Measurements from ENCODE around the gene MAU2. TPM values are rescaled to one million over a fixed set of nuclear protein-coding genes. Genes with fewer than 3 reads are reported as not detected.

The MAU2 gene
- total RNA-seq, 1 donor from 2014 or later = 98.5 TPM

DNA sequence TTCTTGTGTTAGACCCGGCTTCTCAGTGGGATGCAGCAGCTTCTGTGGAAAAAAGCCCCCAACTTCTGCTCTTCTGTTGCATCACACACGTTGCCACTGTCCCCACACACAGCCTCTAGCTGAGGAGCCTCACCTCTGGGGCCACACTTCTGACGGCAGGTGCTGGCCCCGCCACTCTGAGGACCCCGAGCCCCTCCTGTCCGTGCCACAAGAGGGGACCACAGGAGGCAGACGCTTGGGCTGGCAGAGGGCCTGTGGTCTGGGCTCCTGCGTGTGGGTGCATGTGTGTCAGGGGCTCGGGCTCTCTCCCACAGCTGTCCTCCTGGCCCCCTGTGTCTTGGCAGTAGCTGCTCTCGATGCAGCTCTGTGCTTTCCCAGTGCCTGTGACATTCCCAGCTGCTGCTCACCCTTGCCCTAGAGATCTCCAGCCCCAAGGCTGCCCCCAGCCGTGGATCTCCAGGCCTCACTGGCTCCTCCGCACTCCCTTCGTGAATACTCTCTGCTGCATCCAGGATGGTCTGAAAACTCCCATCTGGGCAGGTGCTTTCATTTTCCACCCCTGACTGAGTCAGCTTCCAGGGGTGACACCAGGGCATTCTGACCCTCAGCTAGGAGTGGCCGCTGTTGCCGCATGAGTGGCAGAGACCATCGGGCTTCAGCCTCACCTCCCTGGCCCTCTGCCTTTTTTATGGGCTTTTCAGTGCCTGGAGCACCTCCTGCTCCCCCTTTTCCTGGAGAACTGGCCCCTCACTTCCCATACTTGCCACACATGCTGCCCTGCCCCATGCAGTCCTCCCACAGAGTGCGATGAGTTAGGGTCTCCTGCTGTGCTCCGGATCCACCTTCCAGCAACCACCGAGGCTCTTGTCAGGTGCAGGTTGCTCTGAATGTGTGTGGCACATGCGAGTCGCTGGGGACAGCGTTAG lies 13.7 kb downstream of the MAU2 start:
- Mint-ChIP-seq H3K27ac (peak overlapping the region; percentile 52), H3K4me3 (ENCODE audit: low read depth) (no peak overlapping the region), H3K4me1 (ENCODE audit: low read depth) (no peaks in the 10 kb centered on the region), H3K36me3 (ENCODE audit: insufficient read depth) (peaks cover 10% of the 10 kb centered on the region), H3K27me3 (no peaks in the 10 kb centered on the region), H3K9me3 (ENCODE audit: low read depth) (no peaks in the 10 kb centered on the region)
- TF ChIP-seq, protein P1, sequence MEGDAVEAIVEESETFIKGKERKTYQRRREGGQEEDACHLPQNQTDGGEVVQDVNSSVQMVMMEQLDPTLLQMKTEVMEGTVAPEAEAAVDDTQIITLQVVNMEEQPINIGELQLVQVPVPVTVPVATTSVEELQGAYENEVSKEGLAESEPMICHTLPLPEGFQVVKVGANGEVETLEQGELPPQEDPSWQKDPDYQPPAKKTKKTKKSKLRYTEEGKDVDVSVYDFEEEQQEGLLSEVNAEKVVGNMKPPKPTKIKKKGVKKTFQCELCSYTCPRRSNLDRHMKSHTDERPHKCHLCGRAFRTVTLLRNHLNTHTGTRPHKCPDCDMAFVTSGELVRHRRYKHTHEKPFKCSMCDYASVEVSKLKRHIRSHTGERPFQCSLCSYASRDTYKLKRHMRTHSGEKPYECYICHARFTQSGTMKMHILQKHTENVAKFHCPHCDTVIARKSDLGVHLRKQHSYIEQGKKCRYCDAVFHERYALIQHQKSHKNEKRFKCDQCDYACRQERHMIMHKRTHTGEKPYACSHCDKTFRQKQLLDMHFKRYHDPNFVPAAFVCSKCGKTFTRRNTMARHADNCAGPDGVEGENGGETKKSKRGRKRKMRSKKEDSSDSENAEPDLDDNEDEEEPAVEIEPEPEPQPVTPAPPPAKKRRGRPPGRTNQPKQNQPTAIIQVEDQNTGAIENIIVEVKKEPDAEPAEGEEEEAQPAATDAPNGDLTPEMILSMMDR (IDR thresholded peaks at IDR 0.05; ENCODE audit: unreplicated experiment) = no peak
- DNase-seq (ENCODE audit: low spot score, unreplicated experiment) = no peak

DNA sequence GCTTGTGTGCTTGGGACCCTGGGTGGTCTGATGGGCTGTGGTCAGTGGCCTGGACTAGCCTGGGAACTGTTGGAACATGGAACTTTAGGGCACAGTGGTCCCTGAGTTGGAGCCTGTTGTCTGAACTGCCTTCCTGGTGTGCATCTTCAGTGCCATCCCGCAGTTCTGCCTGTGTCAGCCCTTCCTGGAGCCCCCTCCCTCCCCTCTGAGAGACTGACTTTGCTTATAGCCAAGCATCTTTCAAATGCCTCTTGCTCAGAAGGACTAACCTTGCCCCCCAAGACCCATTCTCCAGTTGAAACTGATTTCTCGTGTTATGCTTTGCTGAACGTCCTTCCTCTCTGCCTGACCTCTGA lies 14.3 kb downstream of the MAU2 start:
- H3K4me1 Mint-ChIP-seq (ENCODE audit: low read depth) = no peaks in the 10 kb centered on the region
- peak overlapping the region; percentile 24 for H3K27ac Mint-ChIP-seq
- H3K9me3 Mint-ChIP-seq (ENCODE audit: low read depth) = no peaks in the 10 kb centered on the region
- H3K36me3 Mint-ChIP-seq (ENCODE audit: insufficient read depth) = peaks cover 9% of the 10 kb centered on the region
- H3K27me3 Mint-ChIP-seq = no peaks in the 10 kb centered on the region
- no peak overlapping the region for H3K4me3 Mint-ChIP-seq (ENCODE audit: low read depth)
- TF ChIP-seq, protein P1 (IDR thresholded peaks at IDR 0.05; ENCODE audit: unreplicated experiment) = no peak
- no peak for DNase-seq (ENCODE audit: low spot score, unreplicated experiment)

DNA sequence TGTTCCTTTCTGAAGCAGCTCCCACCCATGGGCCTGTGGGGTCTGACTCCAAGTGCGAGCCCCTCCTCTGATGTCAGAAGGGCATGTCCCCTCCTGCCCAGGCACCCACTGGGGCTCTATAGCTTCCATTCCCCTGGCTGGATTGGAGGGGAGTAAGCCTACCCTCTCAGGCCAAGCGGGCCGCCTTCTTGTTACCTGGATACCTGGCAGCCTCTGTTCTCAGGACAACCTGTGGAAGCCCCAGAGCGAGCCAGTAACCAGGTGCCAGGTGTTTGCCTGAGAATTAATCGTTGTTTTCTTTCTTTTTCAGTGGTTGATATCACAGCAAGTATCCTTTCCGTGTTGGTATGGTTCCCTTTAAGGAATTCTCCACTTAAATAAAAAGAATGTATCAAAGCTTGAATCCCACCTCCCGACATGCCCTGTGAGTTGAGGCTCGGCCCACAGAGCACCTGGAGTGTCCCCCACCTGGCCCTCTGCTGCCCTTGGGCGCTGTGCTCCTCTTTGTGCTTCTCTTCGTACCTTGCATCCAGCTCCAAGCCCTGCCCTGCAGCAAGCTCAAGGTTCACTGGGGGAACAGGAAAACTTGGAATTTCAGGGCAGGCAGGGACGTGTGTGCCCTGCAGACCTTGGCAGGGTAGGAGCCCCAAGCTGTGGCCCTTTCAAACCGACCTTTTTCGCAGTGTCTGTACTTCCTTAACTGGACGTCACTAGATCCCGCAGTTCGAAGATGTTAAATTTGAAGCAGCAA lies 15.0 kb downstream of the MAU2 start:
- Mint-ChIP-seq H3K4me3 (ENCODE audit: low read depth) (no peak overlapping the region), H3K27ac (peak overlapping the region; percentile 73), H3K36me3 (ENCODE audit: insufficient read depth) (peaks cover 9% of the 10 kb centered on the region), H3K27me3 (no peaks in the 10 kb centered on the region), H3K9me3 (ENCODE audit: low read depth) (no peaks in the 10 kb centered on the region), H3K4me1 (ENCODE audit: low read depth) (no peaks in the 10 kb centered on the region)
- no peak for DNase-seq (ENCODE audit: low spot score, unreplicated experiment)
- TF ChIP-seq, protein P1 (IDR thresholded peaks at IDR 0.05; ENCODE audit: unreplicated experiment) = no peak

DNA sequence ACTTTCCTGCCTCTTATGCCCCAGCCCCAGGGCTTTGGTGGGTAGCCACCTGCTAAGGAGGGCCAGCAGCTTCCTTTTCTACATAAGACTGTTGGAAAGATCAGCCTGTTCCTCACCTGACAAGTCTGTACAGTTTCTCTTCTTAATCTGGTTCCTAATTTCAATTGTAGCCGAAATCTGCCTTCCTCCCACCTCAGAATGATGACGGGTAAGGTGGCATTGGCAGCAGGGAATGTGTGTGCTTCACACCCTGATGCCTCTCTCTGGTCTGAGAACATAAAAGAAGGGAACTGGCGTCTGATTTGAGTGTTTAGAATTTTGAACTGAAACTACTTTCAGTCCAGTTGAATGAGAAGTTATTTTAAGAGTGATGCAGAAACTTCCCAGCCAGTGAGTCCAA lies 16.0 kb downstream of the MAU2 start:
- H3K9me3 Mint-ChIP-seq (ENCODE audit: low read depth) = no peaks in the 10 kb centered on the region
- TF ChIP-seq, protein P1 (IDR thresholded peaks at IDR 0.05; ENCODE audit: unreplicated experiment) = no peak
- H3K27ac Mint-ChIP-seq = no peak overlapping the region
- DNase-seq (ENCODE audit: low spot score, unreplicated experiment) = no peak
- H3K36me3 Mint-ChIP-seq (ENCODE audit: insufficient read depth) = peaks cover 7% of the 10 kb centered on the region
- no peaks in the 10 kb centered on the region for H3K4me1 Mint-ChIP-seq (ENCODE audit: low read depth)
- no peak overlapping the region for H3K4me3 Mint-ChIP-seq (ENCODE audit: low read depth)
- no peaks in the 10 kb centered on the region for H3K27me3 Mint-ChIP-seq

DNA sequence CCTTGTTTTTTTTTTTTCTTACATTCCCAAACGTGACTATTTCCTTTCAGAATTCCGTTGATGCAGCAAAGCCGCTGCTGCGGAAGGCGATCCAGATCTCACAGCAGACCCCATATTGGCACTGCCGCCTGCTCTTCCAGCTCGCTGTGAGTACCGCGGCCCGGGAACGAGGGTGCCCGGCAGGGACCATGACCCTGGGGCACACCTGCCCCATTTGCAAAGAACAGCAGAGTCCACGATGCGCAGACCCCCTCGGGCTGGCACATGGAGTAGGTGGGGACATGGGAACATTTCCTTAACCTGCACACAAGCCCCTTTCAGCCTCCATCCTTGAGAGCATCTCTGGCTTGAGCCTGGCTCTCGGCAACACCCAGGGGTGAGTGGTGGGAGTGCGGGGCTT lies 16.5 kb downstream of the MAU2 start:
- Mint-ChIP-seq H3K4me3 (ENCODE audit: low read depth) (no peak overlapping the region), H3K9me3 (ENCODE audit: low read depth) (no peaks in the 10 kb centered on the region), H3K27me3 (no peaks in the 10 kb centered on the region), H3K27ac (no peak overlapping the region), H3K4me1 (ENCODE audit: low read depth) (no peaks in the 10 kb centered on the region), H3K36me3 (ENCODE audit: insufficient read depth) (peaks cover 6% of the 10 kb centered on the region)
- no peak for DNase-seq (ENCODE audit: low spot score, unreplicated experiment)
- TF ChIP-seq, protein P1 (IDR thresholded peaks at IDR 0.05; ENCODE audit: unreplicated experiment) = no peak

All from progenitor cell of endocrine pancreas (in vitro differentiated cells).